ENCODE results near the gene RPP25L. TPM values are rescaled to one million over a fixed set of nuclear protein-coding genes. Genes with fewer than 3 reads are reported as not detected.
A peak's percentile ranks its signal among the peaks of the same experiment; 100 is the strongest.

Gene RPP25L
- total and polyA plus RNA-seq, 2 donors from 2014 or later: 21.9 to 73.8 TPM

DNA sequence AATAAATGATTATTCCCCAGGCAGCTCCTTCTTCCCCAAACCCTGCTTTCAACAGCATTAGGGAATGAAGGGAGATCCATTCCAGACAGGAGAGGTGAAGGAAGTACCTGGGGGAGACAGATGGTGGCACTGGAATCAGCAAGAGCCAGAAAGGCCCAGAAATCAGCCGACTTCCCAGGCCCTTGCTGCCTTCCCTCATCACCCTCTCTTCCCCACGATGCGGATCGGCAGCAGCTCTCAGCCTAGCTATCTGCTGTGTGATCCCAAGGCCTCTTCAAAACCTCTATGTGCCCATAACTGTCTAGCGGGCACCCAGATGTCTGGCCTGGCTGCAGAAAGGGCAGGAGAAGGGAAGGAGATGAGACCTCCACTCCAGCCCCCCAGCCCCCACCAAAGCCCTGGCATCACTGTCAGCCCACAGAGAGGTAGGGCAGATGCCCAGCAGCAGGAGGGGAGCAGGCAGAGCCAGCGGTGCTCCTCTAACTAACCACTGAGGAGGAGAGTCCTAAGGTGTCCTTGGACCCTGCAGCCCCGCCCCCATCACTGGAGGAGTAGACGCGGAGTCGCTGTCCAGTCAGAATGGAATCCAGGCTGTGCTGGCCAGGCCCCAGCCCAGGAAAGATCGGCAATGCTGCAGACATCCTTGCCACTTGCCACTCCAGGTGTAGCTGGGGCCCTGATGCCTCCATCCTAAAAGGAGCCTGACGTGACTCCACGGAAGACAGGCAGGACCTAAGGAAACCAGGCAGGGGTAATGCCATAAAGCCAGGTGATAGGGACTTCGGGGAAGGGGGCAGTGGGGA, 35.1 kb downstream of the RPP25L start:
- H3K9ac ChIP-seq (ENCODE audit: low read length in 3 of 3): no peak overlapping the region
- FAIRE-seq (no peak), DNase-seq (peak in 4 of 5 donors; percentile 77 to 88 (median 84))
- H3K9me3 ChIP-seq (ENCODE audit: control insufficient read depth in 2 of 3, insufficient read depth in 1 of 3, low read length in 3 of 3): no peaks in the 10 kb centered on the region
- H3K4me1 ChIP-seq (ENCODE audit: control insufficient read depth in 2 of 3, insufficient read depth in 2 of 3, low read depth in 1 of 3, low read length in 3 of 3): peaks cover 0 to 2% (median 0%) of the 10 kb centered on the region in 3 donors
- no peak overlapping the region for H3K4me3 ChIP-seq (ENCODE audit: low read length in 3 of 3)
- no peak overlapping the region for H3K27ac ChIP-seq (ENCODE audit: low read depth in 2 of 2, low read length in 2 of 2)
- no peaks in the 10 kb centered on the region for H3K36me3 ChIP-seq (ENCODE audit: control insufficient read depth in 2 of 3, insufficient read depth in 3 of 3, low read length in 3 of 3)
- peaks cover 2% of the 10 kb centered on the region for H3K27me3 ChIP-seq (ENCODE audit: control insufficient read depth, insufficient read depth, low read length)
- intact Hi-C loops (cut with DNase I): no loop called here
- TF ChIP-seq, protein P1, sequence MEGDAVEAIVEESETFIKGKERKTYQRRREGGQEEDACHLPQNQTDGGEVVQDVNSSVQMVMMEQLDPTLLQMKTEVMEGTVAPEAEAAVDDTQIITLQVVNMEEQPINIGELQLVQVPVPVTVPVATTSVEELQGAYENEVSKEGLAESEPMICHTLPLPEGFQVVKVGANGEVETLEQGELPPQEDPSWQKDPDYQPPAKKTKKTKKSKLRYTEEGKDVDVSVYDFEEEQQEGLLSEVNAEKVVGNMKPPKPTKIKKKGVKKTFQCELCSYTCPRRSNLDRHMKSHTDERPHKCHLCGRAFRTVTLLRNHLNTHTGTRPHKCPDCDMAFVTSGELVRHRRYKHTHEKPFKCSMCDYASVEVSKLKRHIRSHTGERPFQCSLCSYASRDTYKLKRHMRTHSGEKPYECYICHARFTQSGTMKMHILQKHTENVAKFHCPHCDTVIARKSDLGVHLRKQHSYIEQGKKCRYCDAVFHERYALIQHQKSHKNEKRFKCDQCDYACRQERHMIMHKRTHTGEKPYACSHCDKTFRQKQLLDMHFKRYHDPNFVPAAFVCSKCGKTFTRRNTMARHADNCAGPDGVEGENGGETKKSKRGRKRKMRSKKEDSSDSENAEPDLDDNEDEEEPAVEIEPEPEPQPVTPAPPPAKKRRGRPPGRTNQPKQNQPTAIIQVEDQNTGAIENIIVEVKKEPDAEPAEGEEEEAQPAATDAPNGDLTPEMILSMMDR (IDR thresholded peaks at IDR 0.05; ENCODE audit: borderline replicate concordance, extremely low read depth, insufficient read depth): no peak

DNA sequence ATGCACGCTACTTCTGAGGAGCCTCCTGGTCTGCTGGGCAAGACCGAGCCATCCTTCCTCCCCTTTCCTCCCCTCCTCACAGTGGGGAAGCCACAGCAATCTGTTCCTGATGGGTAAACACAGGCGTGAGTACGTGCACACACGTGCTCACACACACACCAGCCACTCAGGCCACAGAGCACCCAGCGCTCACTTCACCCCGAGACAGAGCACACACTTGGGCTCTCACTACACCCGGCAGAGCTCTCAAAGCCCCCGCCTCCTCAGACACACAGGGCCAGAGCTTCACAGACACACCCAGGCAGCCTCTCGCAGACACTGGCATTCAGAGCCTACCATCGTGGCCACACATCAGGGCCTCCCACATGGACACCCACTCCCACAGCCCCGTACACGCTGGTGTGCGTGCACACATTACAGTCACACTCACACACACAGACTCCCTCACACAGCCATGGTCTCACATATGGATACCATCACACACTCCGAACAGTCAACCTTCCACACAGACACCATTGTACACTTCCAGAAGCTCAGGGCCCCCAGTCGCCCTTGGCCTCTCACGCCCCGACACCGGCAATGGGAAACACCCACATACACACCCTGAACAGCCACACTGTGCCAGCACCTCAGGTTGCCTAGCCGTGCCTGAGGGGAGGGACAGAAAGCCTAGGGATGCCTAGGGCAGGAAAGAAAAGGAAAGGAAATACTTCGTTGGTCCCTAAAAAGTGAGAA, 35.9 kb downstream of the RPP25L start:
- FAIRE-seq (no peak), DNase-seq (peak in 2 of 5 donors; percentile 23 to 51)
- H3K9me3 ChIP-seq (ENCODE audit: control insufficient read depth in 2 of 3, insufficient read depth in 1 of 3, low read length in 3 of 3): no peaks in the 10 kb centered on the region
- H3K9ac ChIP-seq (ENCODE audit: low read length in 3 of 3): no peak overlapping the region
- H3K4me3 ChIP-seq (ENCODE audit: low read length in 3 of 3): no peak overlapping the region
- peaks cover 2% of the 10 kb centered on the region for H3K27me3 ChIP-seq (ENCODE audit: control insufficient read depth, insufficient read depth, low read length)
- H3K27ac ChIP-seq (ENCODE audit: low read depth in 2 of 2, low read length in 2 of 2): no peak overlapping the region
- intact Hi-C loops (cut with DNase I): no loop called here
- TF ChIP-seq, protein P1 (IDR thresholded peaks at IDR 0.05; ENCODE audit: borderline replicate concordance, extremely low read depth, insufficient read depth): no peak
- H3K4me1 ChIP-seq (ENCODE audit: control insufficient read depth in 2 of 3, insufficient read depth in 2 of 3, low read depth in 1 of 3, low read length in 3 of 3): peaks cover 0 to 4% (median 2%) of the 10 kb centered on the region in 3 donors
- no peaks in the 10 kb centered on the region for H3K36me3 ChIP-seq (ENCODE audit: control insufficient read depth in 2 of 3, insufficient read depth in 3 of 3, low read length in 3 of 3)

DNA sequence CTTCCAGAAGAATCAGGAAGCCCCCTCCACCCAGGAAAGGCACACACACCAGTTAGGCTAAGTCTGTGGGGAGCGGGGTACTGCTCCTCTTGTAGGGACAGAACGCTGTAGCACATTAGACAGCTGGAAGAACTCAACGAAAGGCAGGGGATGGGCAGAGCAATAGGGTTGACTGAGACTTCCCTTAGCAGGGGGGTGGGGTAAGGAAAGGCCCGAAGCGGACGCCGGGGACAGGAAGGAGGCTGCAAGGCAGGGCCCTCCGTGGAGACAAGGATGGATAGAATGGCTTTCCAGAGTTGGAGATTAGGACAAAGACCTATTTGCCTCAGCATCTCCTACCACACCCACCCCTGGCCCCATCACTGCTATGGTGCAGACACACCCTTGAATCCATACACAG, 36.7 kb downstream of the RPP25L start:
- DNase-seq (peak in 3 of 5 donors; percentile 47 to 85 (median 74)), FAIRE-seq (no peak)
- H3K27me3 ChIP-seq (ENCODE audit: control insufficient read depth, insufficient read depth, low read length): peaks cover 2% of the 10 kb centered on the region
- H3K4me1 ChIP-seq (ENCODE audit: control insufficient read depth in 2 of 3, insufficient read depth in 2 of 3, low read depth in 1 of 3, low read length in 3 of 3): peaks cover 0 to 7% (median 4%) of the 10 kb centered on the region in 3 donors
- H3K27ac ChIP-seq (ENCODE audit: low read depth in 2 of 2, low read length in 2 of 2): no peak overlapping the region
- no peaks in the 10 kb centered on the region for H3K9me3 ChIP-seq (ENCODE audit: control insufficient read depth in 2 of 3, insufficient read depth in 1 of 3, low read length in 3 of 3)
- H3K36me3 ChIP-seq (ENCODE audit: control insufficient read depth in 2 of 3, insufficient read depth in 3 of 3, low read length in 3 of 3): no peaks in the 10 kb centered on the region
- no peak overlapping the region for H3K4me3 ChIP-seq (ENCODE audit: low read length in 3 of 3)
- TF ChIP-seq, protein P1 (IDR thresholded peaks at IDR 0.05; ENCODE audit: borderline replicate concordance, extremely low read depth, insufficient read depth): no peak
- intact Hi-C loops (cut with DNase I): no loop called here
- no peak overlapping the region for H3K9ac ChIP-seq (ENCODE audit: low read length in 3 of 3)
